ENCODE measurements around the gene SUCLG2. TPM values are rescaled to one million over a fixed set of nuclear protein-coding genes. Genes with fewer than 3 reads are reported as not detected.

The SUCLG2 gene, protein sequence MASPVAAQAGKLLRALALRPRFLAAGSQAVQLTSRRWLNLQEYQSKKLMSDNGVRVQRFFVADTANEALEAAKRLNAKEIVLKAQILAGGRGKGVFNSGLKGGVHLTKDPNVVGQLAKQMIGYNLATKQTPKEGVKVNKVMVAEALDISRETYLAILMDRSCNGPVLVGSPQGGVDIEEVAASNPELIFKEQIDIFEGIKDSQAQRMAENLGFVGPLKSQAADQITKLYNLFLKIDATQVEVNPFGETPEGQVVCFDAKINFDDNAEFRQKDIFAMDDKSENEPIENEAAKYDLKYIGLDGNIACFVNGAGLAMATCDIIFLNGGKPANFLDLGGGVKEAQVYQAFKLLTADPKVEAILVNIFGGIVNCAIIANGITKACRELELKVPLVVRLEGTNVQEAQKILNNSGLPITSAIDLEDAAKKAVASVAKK
- 10 to 100 TPM; 61.1 to 62.7 TPM for total RNA-seq

DNA sequence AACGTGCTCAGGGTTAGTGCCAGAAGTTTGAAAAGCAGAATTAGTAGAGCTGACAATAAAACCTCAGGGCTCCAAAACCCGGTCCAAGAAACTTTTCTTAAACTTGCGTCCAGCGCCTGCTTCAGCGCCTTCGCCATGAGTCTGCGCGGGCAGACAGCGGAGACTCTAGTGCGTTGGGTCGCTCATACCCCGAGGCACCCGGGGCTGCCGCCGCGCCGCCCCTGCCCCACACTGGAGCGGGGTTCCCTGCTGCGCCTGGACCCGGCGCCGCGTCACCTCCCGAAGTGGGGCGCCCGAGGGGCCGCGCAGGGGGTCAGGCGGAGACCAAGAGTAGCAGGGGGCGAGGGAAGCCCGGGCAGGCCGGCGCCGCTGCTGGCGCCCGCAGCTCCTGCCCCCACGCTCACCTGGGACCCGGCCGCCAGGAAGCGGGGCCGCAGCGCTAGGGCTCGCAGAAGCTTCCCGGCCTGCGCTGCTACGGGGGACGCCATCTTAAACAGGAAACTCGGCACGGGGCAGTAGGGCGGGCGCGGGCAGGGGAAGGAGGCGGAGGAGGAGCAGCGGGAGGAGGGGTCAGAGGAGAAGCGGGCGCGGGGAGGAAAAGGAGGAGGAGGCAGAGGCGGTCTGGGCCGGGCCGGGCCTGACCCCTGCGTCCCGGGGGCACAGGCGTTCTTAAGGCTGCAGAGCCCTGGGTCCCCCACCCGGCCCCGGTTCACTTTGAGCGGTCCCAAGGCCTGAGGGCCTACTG, at the start of gene SUCLG2:
Gene SUCLG2 (minus strand): TSS at position 514 of the 745 bp plus-strand sequence. CDS start 26 bp downstream, at position 488.
- ChIA-PET CTCF (interaction anchor here (1.5 kb wide), 1 partner anchor 10 kb away, joined by 3 read pairs; no protein-coding TSS in a partner anchor), POLR2A (interaction anchor here (0.6 kb wide), 2 partner anchors 1432 to 1435 kb away, joined by 3 to 6 read pairs; no protein-coding TSS in a partner anchor)

- ChIA-PET POLR2A (no interaction called here), CTCF (no interaction called here)
Observed at GRCh38 chr3:67700596-67700995, 46.2 kb upstream of the SUCLG2 start.

GRCh38 chr3:67699882-67700281, 45.5 kb upstream of the SUCLG2 start:
- POLR2A ChIA-PET, result no interaction called here

DNA sequence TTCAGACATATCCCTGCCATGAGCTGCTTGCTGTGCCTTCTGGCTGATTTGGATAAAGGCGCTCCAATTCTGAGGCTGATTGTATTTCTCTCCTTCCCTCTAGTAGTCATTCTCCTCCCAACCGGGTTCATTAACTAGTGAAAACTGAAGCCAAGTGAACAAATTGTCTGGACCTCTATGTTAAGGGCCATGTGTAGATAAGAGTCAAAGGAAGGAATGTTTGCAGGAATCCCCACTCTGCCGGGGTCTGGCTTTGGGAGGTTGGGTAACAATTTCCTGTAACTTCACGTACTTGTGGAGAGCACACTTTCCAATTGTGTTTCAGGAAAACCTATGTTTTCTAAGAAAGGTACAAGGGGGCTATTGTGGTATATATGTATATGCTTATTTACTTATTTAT, 38.2 kb upstream of the SUCLG2 start:
- ChIA-PET POLR2A (no interaction called here), CTCF (interaction anchor here (0.5 kb wide), 1 partner anchor 140 kb away, joined by 3 read pairs; no protein-coding TSS in a partner anchor)

More at GRCh38 chr3:67699882-67700281, 45.5 kb upstream of the SUCLG2 start:
- CTCF ChIA-PET, result interaction anchor here (0.6 kb wide), 1 partner anchor 9 kb away, joined by 3 read pairs; no protein-coding TSS in a partner anchor

- CTCF ChIA-PET, result interaction anchor here (0.5 kb wide), 1 partner anchor 140 kb away, joined by 3 read pairs; no protein-coding TSS in a partner anchor
- POLR2A ChIA-PET, result no interaction called here
Observed at GRCh38 chr3:67691926-67692325, 37.5 kb upstream of the SUCLG2 start.

- POLR2A ChIA-PET, result no interaction called here
- CTCF ChIA-PET, result interaction anchor here (0.8 kb wide), 1 partner anchor 9 kb away, joined by 3 read pairs; no protein-coding TSS in a partner anchor
Observed at GRCh38 chr3:67691207-67691606, 36.8 kb upstream of the SUCLG2 start.

DNA sequence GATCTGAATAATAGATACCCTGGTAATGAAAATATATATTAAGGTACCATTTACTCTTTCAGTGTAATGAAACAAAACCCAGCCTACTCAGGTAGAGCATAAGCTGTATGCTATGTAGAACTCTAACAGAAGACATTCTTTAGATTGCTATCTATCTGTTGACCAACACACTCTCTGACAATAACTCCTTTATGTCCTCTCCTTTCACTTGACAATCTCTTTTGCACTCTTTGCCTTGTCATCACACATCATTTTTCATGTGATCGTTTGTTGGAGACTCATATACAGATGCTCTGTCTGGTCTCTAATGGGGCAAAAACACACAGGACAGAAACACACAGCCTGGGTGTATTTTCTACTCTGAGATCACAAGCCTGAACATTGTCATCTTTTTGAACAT, 35.4 kb upstream of the SUCLG2 start:
- CTCF ChIA-PET, result no interaction called here
- POLR2A ChIA-PET, result no interaction called here

GRCh38 chr3:67688231-67688630, 33.8 kb upstream of the SUCLG2 start:
- CTCF ChIA-PET, result no interaction called here
- POLR2A ChIA-PET, result no interaction called here

DNA sequence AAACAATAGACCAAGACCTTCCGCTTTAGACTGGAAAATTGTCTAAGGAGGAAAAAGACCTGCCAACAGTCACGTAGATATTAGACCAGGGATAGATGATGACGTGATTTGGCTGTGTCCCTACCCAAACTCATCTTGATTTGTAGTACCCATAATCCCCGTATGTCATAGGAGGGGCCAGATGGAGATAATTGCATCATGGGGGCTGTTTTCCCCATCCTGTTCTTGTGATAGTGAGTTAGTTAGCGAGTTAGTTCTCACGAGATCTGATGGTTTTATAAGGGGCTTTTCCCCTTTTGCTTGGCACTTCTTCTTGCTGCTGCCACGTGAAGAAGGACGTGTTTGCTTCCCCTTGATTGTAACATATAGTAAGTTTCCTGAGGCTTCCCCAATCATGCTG, 31.7 kb upstream of the SUCLG2 start:
- CTCF ChIA-PET, result no interaction called here
- POLR2A ChIA-PET, result no interaction called here

DNA sequence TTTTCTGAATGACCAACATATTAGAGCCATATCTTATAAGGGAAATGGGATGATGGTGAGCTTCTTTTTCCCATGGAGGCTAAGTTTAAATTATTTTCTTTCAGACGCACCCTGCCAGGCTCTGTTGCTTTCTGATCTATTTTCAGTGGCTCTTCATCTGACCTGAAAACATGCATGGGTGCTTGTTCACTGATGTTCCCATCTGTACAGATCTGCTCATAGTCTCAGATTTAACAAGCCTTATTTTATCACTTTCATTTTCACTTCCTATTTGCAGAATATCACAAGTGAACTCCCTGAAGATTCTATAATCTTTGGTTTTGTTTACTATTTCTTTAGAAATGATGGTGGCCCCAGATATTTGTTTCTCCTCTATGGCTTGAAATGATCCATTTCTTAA, 31.1 kb upstream of the SUCLG2 start:
- CTCF ChIA-PET, result no interaction called here
- POLR2A ChIA-PET, result no interaction called here

DNA sequence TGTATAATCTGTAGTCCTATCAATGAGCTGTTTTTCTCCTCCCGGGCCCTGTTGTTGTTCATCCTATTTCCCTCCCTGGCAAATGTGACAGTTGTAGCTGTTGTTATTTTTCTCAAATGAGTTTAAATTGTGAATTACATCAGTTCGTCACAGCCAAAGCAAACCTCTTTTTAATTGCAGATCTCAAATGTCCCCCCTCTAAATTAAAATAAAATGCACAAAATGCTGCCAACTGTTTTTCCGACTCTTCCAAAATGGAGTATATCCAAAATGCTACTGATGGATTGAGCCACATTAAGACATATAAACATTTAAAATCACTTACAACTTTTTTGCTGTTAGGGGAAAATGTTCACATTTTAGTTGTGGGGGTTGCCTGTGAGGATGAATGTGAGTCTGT, 29.8 kb upstream of the SUCLG2 start:
- CTCF ChIA-PET, result no interaction called here
- POLR2A ChIA-PET, result no interaction called here

DNA sequence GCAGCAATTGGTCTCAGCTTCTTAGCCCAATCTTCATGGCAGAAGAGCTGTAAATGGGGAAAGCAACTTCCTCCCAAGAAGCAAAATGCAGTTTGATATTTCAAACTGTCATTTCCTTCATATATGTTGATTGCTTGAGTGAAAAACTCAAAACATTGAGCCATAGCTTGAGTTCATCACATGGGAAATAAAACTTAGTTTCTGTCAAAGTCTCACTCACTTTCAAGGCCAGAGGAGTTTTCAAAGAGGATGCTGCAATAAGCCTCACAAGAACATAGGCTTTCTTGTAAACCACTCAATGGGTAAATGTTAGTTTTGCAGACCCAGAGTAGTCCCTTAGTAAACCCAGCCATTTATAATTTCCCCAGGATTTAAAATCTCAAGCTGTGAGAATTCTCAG, 29.1 kb upstream of the SUCLG2 start:
- CTCF ChIA-PET, result no interaction called here

GRCh38 chr3:67678665-67679064, 24.3 kb upstream of the SUCLG2 start:
- ChIA-PET CTCF (no interaction called here), POLR2A (no interaction called here)

More for the DNA sequence above, 29.1 kb upstream of the SUCLG2 start:
- POLR2A ChIA-PET, result no interaction called here

- POLR2A ChIA-PET, result no interaction called here
- CTCF ChIA-PET, result no interaction called here
Observed at GRCh38 chr3:67674055-67674454, 19.6 kb upstream of the SUCLG2 start.

DNA sequence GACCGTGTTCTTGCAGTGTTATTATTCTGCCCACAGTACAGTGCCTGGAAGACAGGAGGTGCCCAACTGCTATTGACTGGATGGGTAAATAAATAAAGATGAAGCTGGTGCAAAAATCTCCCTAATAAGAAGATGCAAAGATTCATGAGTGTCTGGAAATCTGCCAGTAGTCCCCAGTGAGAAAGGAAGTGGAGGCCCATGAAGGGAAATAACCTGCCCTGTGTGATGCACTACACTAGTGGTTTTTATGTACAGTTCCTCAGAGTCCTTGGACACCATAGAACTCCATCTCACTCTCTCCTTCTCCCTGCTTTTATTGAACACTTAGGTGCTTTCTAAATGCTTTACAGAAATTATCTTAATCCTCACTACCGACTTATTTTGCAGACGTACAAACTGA, 8.3 kb upstream of the SUCLG2 start:
- POLR2A ChIA-PET, result no interaction called here

DNA sequence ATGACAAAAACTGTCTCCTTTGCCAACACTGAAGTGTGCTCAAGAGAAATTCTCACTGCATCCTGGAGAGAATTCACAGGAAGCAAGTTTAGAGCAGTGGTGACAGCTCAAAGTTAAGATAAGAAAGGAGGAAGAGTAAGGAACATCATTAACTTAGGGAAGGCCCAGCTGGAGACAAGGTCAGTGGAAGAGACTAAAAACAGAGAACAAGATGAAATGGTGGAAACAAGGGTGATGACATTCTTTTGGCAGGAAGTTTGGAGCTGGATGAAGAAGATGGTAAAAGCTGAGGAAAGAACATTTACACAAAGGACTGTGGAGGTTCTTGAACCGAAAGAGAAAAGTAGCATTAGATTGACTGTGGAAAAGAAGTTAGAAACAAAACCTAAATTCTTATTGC, 6.7 kb upstream of the SUCLG2 start:
- POLR2A ChIA-PET, result no interaction called here

More for the DNA sequence above, 8.3 kb upstream of the SUCLG2 start:
- CTCF ChIA-PET, result no interaction called here

DNA sequence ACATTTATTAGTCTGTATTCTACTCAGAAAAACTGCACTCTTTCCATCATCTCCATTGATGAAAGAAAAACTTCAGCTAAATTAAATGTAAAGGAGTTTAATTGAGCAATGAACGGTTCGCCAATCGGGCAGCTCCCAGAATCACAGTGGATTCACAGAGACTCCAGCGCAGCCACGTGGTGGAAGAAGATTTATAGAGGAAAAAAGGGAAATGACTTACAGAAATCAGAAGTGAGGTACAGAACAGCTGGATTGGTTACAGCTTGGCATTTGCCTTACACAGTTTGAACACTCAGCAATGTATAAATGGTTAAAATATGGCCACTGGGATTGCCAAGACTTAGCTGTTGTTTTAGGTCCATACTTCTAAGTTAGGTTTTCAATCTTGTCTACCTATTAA, 2.8 kb upstream of the SUCLG2 start:
- ChIA-PET CTCF (no interaction called here), POLR2A (no interaction called here)

More for the DNA sequence above, 6.7 kb upstream of the SUCLG2 start:
- CTCF ChIA-PET, result interaction anchor here (0.6 kb wide), 1 partner anchor 1292 kb away, joined by 5 read pairs; no protein-coding TSS in a partner anchor

- CTCF ChIA-PET, result no interaction called here
- POLR2A ChIA-PET, result interaction anchor here (0.7 to 1.5 kb wide), 2 partner anchors 21 to 404 kb away, joined by 3 to 6 read pairs; no protein-coding TSS in a partner anchor
Observed at GRCh38 chr3:67656614-67657013, 2.2 kb upstream of the SUCLG2 start.

GRCh38 chr3:67655364-67656121, 1.1 kb upstream of the SUCLG2 start:
- POLR2A ChIA-PET, result interaction anchor here (1.5 kb wide), 2 partner anchors 20 to 657 kb away, joined by 5 to 6 read pairs; partner anchors contain the start of gene KBTBD8
- CTCF ChIA-PET, result interaction anchor here (0.5 to 1.5 kb wide), 3 partner anchors 11 to 664 kb away, joined by 3 read pairs; no protein-coding TSS in a partner anchor

DNA sequence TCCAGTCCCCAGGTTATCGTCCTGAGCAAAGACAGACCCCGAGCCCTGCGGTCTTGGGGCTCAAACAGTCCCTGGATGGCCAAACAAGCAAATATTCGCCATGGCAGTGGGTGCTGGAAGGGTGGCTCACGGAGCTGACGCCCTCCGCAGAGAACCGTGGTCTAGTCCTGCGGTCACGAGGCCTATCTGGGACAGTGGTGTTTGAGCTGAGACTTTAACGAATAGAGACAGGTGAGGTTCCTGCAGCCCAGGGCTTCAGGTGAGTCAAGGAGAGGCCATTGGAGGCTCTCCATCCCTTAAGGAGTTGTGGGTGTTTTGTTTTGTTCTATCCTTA, 399 bp upstream of the SUCLG2 start:
- CTCF ChIA-PET, result interaction anchor here (0.5 to 1.5 kb wide), 3 partner anchors 11 to 663 kb away, joined by 3 read pairs; no protein-coding TSS in a partner anchor

More for the DNA sequence above, 399 bp upstream of the SUCLG2 start:
- POLR2A ChIA-PET, result interaction anchor here (0.6 to 1.5 kb wide), 3 partner anchors 20 to 1435 kb away, joined by 5 to 6 read pairs (median 6); partner anchors contain the start of gene KBTBD8

Data from activated CD8-positive, alpha-beta memory T cell treated with anti-CD3 and anti-CD28 coated beads for 36 hours (primary cell).